Measurements from ENCODE around the gene COL13A1. TPM values are rescaled to one million over a fixed set of nuclear protein-coding genes. Genes with fewer than 3 reads are reported as not detected.

The COL13A1 gene
- total RNA-seq, 1 donor from 2014 or later, result not detected

- no peaks in the 10 kb centered on the region for H3K4me1 ChIP-seq
- no peak overlapping the region for H3K27ac ChIP-seq
- intact Hi-C loops (cut with DNase I), result no loop called here
- no peaks in the 10 kb centered on the region for H3K36me3 ChIP-seq
- no peaks in the 10 kb centered on the region for H3K9me3 ChIP-seq
- TF ChIP-seq POLR2AphosphoS5 (IDR thresholded peaks at IDR 0.05; ENCODE audit: insufficient read depth in 1 of 2, low read depth in 1 of 2) (no peak), POLR2A (IDR thresholded peaks at IDR 0.05) (no peak), CTCF (IDR thresholded peaks at IDR 0.05) (no peak)
- no peaks in the 10 kb centered on the region for H3K27me3 ChIP-seq
- DNase-seq (ENCODE audit: extremely low spot score in 2 of 2), result no peak
- H3K4me3 ChIP-seq, result no peak overlapping the region
Measured at GRCh38 chr10:69888882-69889584, 87.3 kb downstream of the COL13A1 start.

GRCh38 chr10:69890065-69890847 lies 88.5 kb downstream of the COL13A1 start:
- H3K4me3 ChIP-seq, result no peak overlapping the region
- TF ChIP-seq POLR2A (IDR thresholded peaks at IDR 0.05) (no peak), POLR2AphosphoS5 (IDR thresholded peaks at IDR 0.05; ENCODE audit: insufficient read depth in 1 of 2, low read depth in 1 of 2) (no peak), CTCF (IDR thresholded peaks at IDR 0.05) (no peak)
- no peak overlapping the region for H3K27ac ChIP-seq
- H3K36me3 ChIP-seq, result no peaks in the 10 kb centered on the region
- intact Hi-C loops (cut with DNase I), result no loop called here
- no peak for DNase-seq (ENCODE audit: extremely low spot score in 2 of 2)
- H3K9me3 ChIP-seq, result no peaks in the 10 kb centered on the region
- H3K27me3 ChIP-seq, result no peaks in the 10 kb centered on the region
- no peaks in the 10 kb centered on the region for H3K4me1 ChIP-seq

GRCh38 chr10:69891057-69891617 lies 89.4 kb downstream of the COL13A1 start:
- no peaks in the 10 kb centered on the region for H3K27me3 ChIP-seq
- intact Hi-C loops (cut with DNase I), result no loop called here
- no peak overlapping the region for H3K4me3 ChIP-seq
- no peak for DNase-seq (ENCODE audit: extremely low spot score in 2 of 2)
- no peaks in the 10 kb centered on the region for H3K36me3 ChIP-seq
- no peaks in the 10 kb centered on the region for H3K9me3 ChIP-seq
- peaks cover 5% of the 10 kb centered on the region for H3K4me1 ChIP-seq
- no peak overlapping the region for H3K27ac ChIP-seq
- TF ChIP-seq CTCF (IDR thresholded peaks at IDR 0.05) (no peak), POLR2AphosphoS5 (IDR thresholded peaks at IDR 0.05; ENCODE audit: insufficient read depth in 1 of 2, low read depth in 1 of 2) (no peak), POLR2A (IDR thresholded peaks at IDR 0.05) (no peak)

GRCh38 chr10:69892406-69892805 lies 90.7 kb downstream of the COL13A1 start:
- TF ChIP-seq POLR2AphosphoS5 (IDR thresholded peaks at IDR 0.05; ENCODE audit: insufficient read depth in 1 of 2, low read depth in 1 of 2) (no peak), CTCF (IDR thresholded peaks at IDR 0.05) (no peak), POLR2A (IDR thresholded peaks at IDR 0.05) (no peak)
- H3K36me3 ChIP-seq, result no peaks in the 10 kb centered on the region
- H3K4me3 ChIP-seq, result no peak overlapping the region
- no peaks in the 10 kb centered on the region for H3K27me3 ChIP-seq
- no peaks in the 10 kb centered on the region for H3K9me3 ChIP-seq
- H3K27ac ChIP-seq, result no peak overlapping the region
- DNase-seq (ENCODE audit: extremely low spot score in 2 of 2), result no peak
- H3K4me1 ChIP-seq, result peaks cover 14% of the 10 kb centered on the region
- intact Hi-C loops (cut with DNase I), result no loop called here

Measured in vagina (tissue), 2 donors.